Peyer's patch (tissue), 4 donors: ENCODE results near the gene PSMC6. TPM values are rescaled to one million over a fixed set of nuclear protein-coding genes. Genes with fewer than 3 reads are reported as not detected.
"Not testable (repeated sequence)": the region's sequence is repeated elsewhere in the genome, so short reads cannot be mapped to it uniquely, and the experiment has no call there.

Source experiments
- DNase-seq, 3 donors: peaks; one replicate each; pipeline ENCODE4 v3.0.0-alpha.2; 2017 to 2019
- H3K27ac ChIP-seq, 4 donors: fragments of 200-600 bp; sonication (generic); one replicate each; pipeline ENCODE4 v1.5.1; 2016 to 2019
- H3K27me3 ChIP-seq, 2 donors: fragments of 200-600 bp; sonication (generic); one replicate each; pipeline ENCODE4 v1.5.1; 2019
- H3K36me3 ChIP-seq, 3 donors: fragments of 200-600 bp; sonication (generic); one replicate each; pipeline ENCODE4 v1.5.1; 2016 to 2019
- H3K4me1 ChIP-seq, 4 donors: fragments of 200-600 bp; sonication (generic); one replicate each; pipeline ENCODE4 v1.5.1; 2016 to 2019
- H3K4me3 ChIP-seq, 4 donors: fragments of 200-600 bp; sonication (generic); 1 replicate in 3 of 4; 2 replicates in 1 of 4; pipeline ENCODE4 v1.5.1; 2016 to 2019; ENCODE audit warnings: mild to moderate bottlenecking in 1 of 4
- H3K9me3 ChIP-seq, 4 donors: fragments of 200-600 bp; sonication (generic); one replicate each; pipeline ENCODE4 v1.5.1; 2016 to 2019; ENCODE audit warnings: mild to moderate bottlenecking in 1 of 4
- CTCF ChIP-seq, 6 experiments: fragments of 450-650 bp in 4 of 6; fragments of 200-600 bp in 2 of 6; sonication (generic) in 1 of 6; IDR thresholded peaks; one replicate each; pipeline ENCODE4 v1.5.1; 2017 to 2019; ENCODE audit warnings: antibody characterized with exemption in 6 of 6, mild to moderate bottlenecking in 3 of 6, moderate library complexity in 1 of 6
- POLR2A ChIP-seq, 2 donors: fragments of 450-650 bp; IDR thresholded peaks; one replicate each; pipeline ENCODE4 v1.5.1; 2017; ENCODE audit warnings: antibody characterized with exemption in 2 of 2, mild to moderate bottlenecking in 2 of 2, moderate library complexity in 2 of 2
- total RNA-seq, 4 donors: library from RNA; depleted of rRNA; stranded (reverse); fragments of >200 nt; gene quantifications; one replicate each; pipeline ENCODE4 v1.1.0, GENCODE V29; 2016

The PSMC6 gene
- total RNA-seq, 4 donors from 2014 or later = 55.8 to 104 (median 69.5) TPM

GRCh38 chr14:52740751-52741150 is 33.8 kb downstream of the PSMC6 start:
- Histone ChIP-seq H3K27ac (peak overlapping the region in 2 of 4 donors; percentile 72 to 77), H3K4me1 (no peaks in the 10 kb centered on the region), H3K27me3 (no peaks in the 10 kb centered on the region), H3K4me3 (no peak overlapping the region), H3K36me3 (no peaks in the 10 kb centered on the region), H3K9me3 (no peaks in the 10 kb centered on the region)
- no peak for TF ChIP-seq CTCF (IDR thresholded peaks at IDR 0.05)
- no peak for TF ChIP-seq POLR2A (IDR thresholded peaks at IDR 0.05)
- DNase-seq = no peak

DNA sequence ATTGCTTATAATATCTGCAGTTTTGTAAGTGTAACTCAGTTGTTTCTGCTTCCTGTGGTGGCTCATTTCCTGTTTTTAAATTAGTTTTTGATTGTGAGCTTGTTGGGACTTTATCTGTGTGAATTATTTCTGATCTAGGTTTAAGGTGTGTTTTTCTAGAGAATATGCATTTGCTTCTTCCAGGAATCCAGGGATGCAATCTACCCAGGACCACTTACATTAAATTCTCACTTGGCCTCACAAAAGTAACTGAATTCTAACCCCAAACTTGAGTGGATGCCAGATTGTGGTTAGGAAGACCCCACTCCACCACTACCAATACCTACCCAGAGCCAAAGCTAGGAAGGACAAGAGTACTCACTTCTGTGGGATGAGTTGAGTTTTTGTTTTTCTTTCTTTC is 34.9 kb downstream of the PSMC6 start:
- H3K36me3 ChIP-seq = no peaks in the 10 kb centered on the region
- no peaks in the 10 kb centered on the region for H3K9me3 ChIP-seq
- DNase-seq = no peak
- no peaks in the 10 kb centered on the region for H3K27me3 ChIP-seq
- H3K27ac ChIP-seq = peak overlapping the region; percentile 58 to 77 (median 70)
- H3K4me3 ChIP-seq = no peak overlapping the region
- H3K4me1 ChIP-seq = no peaks in the 10 kb centered on the region
- TF ChIP-seq CTCF (IDR thresholded peaks at IDR 0.05) = no peak
- no peak for TF ChIP-seq POLR2A (IDR thresholded peaks at IDR 0.05)

GRCh38 chr14:52748647-52749292 is 41.8 kb downstream of the PSMC6 start:
- no peak overlapping the region for H3K27ac ChIP-seq
- H3K36me3 ChIP-seq = peaks cover 0 to 50% (median 0%) of the 10 kb centered on the region in 3 donors
- no peak for DNase-seq
- no peaks in the 10 kb centered on the region for H3K27me3 ChIP-seq
- H3K4me3 ChIP-seq = no peak overlapping the region
- no peaks in the 10 kb centered on the region for H3K9me3 ChIP-seq
- TF ChIP-seq CTCF (IDR thresholded peaks at IDR 0.05) (no peak), POLR2A (IDR thresholded peaks at IDR 0.05) (no peak)
- H3K4me1 ChIP-seq = no peaks in the 10 kb centered on the region

- Histone ChIP-seq H3K4me1 (no peaks in the 10 kb centered on the region), H3K36me3 (peaks cover 0 to 45% (median 0%) of the 10 kb centered on the region in 3 donors), H3K27ac (no peak overlapping the region), H3K4me3 (no peak overlapping the region), H3K9me3 (no peaks in the 10 kb centered on the region), H3K27me3 (no peaks in the 10 kb centered on the region)
- TF ChIP-seq CTCF (IDR thresholded peaks at IDR 0.05) = no peak
- no peak for TF ChIP-seq POLR2A (IDR thresholded peaks at IDR 0.05)
- DNase-seq = no peak
Measured at GRCh38 chr14:52755607-52756316, 48.8 kb downstream of the PSMC6 start.

- DNase-seq = no peak
- Histone ChIP-seq H3K27me3 (no peaks in the 10 kb centered on the region), H3K36me3 (peaks cover 0 to 35% (median 0%) of the 10 kb centered on the region in 3 donors), H3K4me1 (no peaks in the 10 kb centered on the region), H3K4me3 (no peak overlapping the region), H3K27ac (no peak overlapping the region), H3K9me3 (no peaks in the 10 kb centered on the region)
- TF ChIP-seq CTCF (IDR thresholded peaks at IDR 0.05) (no peak), POLR2A (IDR thresholded peaks at IDR 0.05) (no peak)
Measured at GRCh38 chr14:52759145-52759544, 52.1 kb downstream of the PSMC6 start.

DNA sequence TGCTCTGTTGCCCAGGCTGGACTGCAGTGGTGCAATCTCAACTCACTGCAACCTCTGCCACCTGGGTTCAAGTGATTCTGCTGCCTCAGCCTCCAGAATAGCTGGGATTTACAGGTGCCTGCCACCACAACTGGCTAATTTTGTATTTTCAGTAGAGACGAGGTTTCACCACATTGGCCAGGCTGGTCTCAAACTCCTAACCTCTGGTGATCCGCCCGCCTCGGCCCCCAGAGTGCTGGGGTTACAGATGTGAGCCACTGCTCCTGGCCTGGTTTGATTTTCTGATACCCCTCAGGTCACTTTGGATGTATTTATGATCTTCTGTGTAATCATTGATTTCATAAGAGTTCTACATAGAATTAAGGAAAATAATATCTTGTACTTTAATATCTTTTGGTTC is 55.9 kb downstream of the PSMC6 start:
- DNase-seq = not testable (repeated sequence)

More for the DNA sequence above, 55.9 kb downstream of the PSMC6 start:
- not testable (repeated sequence) for H3K4me1 ChIP-seq, H3K9me3 ChIP-seq, H3K27me3 ChIP-seq, H3K4me3 ChIP-seq, H3K27ac ChIP-seq
- peaks cover 0 to 50% (median 0%) of the 10 kb centered on the region in 3 donors for H3K36me3 ChIP-seq
